Muscle of leg (tissue), 11 donors: Measurements from ENCODE around the gene TBC1D16. TPM values are rescaled to one million over a fixed set of nuclear protein-coding genes. Genes with fewer than 3 reads are reported as not detected.

Source experiments
- DNase-seq: peaks from one replicate; pipeline ENCODE4 v3.0.0; 2013
- H3K27ac ChIP-seq: one replicate; pipeline ENCODE4 v1.5.1; 2013; ENCODE audit warnings: mild to moderate bottlenecking, low read length, control low read depth
- H3K27me3 ChIP-seq: one replicate; pipeline ENCODE4 v1.6.1; 2013; ENCODE audit warnings: low read length; ENCODE audit not compliant: control insufficient read depth, insufficient read depth
- H3K36me3 ChIP-seq: one replicate; pipeline ENCODE4 v1.6.1; 2013; ENCODE audit warnings: low read length; ENCODE audit not compliant: control insufficient read depth, insufficient read depth
- H3K4me1 ChIP-seq: one replicate; pipeline ENCODE4 v1.6.1; 2013; ENCODE audit warnings: low read length; ENCODE audit not compliant: control insufficient read depth, insufficient read depth
- H3K4me3 ChIP-seq: one replicate; pipeline ENCODE4 v1.5.1; 2013; ENCODE audit warnings: low read length, control low read depth
- H3K9me3 ChIP-seq: replicated peaks from 2 replicates; pipeline ENCODE4 v1.6.1; 2013; ENCODE audit warnings: low read depth, low read length; ENCODE audit not compliant: control insufficient read depth
- WGBS: methylation state at CpG from one replicate; pipeline ENCODE4 v1.1.5; 2013; ENCODE audit warnings: missing lambda C conversion rate; ENCODE audit not compliant: insufficient coverage; 5-methylcytosine and 5-hydroxymethylcytosine counted together
- polyA plus RNA-seq, 8 donors: library from polyadenylated mRNA; unstranded; fragments of 120-200 nt; gene quantifications; one replicate each; pipeline versions ENCODE4 v1.2.1 to v1.2.3, GENCODE V29; 2013; ENCODE audit warnings: inconsistent platforms in 1 of 8, low replicate concordance in 1 of 8; ENCODE audit not compliant: insufficient read length in 8 of 8, insufficient read depth in 1 of 8
- total RNA-seq: library from RNA; stranded (reverse); fragments of 120-200 nt; gene quantifications from one replicate; pipeline ENCODE4 v1.2.4, GENCODE V29; 2013

TBC1D16 gene
- total and polyA plus RNA-seq, 9 donors, result 22.6 to 43.8 (median 34.1) TPM

DNA sequence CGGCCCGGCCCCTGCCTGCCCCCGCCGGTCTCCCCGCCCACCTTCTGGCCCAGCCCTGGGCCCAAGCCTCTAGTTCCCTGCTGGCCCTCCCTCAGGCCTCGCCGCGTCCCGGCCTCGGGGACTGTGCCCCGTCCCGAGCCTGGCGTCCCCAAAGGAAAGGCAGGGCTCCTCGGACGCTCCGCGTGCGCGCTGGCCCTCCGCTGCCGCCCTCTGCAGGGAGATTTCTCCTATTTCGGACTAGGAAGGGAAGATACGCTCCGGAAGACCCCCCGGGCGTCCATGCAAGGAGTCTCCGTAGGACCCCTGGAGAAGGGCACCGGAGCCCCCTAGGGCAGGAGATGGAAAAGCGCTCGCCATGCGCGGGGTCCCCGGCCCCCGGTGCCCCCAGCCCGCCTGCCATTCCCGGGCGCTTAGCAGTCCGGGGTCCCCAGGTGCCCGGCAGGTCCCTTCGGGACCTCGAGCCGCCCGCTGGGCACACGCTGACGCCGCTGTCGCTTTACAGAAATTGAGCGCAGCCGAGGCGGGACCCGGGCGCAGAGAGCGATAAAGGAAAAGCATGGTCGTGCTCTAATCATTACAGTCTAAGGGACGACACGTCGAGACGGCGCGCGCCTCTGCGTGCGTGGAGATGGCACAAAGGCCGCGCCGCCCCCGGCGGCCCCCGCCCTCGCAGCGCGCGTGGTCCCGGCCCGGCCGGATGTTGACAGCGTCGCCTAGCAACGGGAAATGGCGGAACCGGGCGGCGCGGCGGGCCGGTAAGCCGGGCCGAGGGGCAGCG is 454 bp upstream of the TBC1D16 start, which contains the start of gene CCDC40:
CCDC40 (plus strand) TSS at position 706 of the 778 bp plus-strand sequence; CDS start at position 727, 21 bp downstream.
- WGBS, result under 1% methylated on average over 84 of the region's 89 CpGs
- H3K4me3 ChIP-seq, result peak within 1 kb of the TSS; percentile 90
- DNase-seq, result peak; percentile 94

DNA sequence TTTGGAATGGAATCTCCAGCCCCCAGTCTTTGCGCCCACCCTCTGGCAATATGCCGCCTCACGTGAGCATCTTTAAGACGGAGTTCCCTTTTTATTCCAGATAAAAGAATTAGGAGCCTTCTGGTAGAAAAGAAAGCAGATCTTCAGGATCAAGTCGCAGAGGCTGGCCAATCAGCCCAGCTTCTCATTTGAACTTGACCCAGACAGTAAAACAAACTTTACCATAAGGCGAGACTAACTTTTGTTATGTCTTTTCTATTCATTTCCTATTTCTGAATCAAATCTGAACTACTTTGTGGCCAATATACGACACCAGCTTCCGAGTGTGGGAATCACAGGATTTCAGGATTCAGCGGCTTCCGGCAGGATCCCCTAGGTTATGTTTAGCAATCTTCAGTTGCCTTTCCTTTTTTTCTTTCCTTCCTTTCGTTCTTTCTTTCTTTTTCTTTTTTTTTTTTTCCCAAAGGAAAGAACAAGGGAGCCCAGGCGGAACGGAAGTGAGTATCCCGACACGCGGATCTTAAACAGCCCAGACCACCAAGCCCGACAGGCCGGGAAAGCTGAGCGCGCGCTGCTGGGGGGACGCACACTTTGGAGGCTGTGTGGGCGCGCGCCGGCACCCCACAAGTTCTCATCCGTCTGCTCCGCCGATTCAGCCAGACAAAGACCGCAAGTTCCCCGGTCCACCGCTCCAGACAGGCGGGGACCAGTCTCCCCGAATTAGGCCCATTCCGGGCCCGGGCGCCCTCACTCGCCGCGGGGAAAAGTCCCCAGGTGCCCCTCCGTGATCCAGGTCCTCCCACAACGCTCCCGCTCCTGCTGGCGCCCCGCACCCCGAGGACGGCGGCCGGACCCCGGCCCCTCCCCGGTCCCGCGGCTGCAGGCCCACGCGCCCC is 633 bp downstream of the TBC1D16 start:
- Histone ChIP-seq H3K4me3 (peak overlapping the region; percentile 90), H3K4me1 (peaks cover 40% of the 10 kb centered on the region), H3K27ac (peak overlapping the region; percentile 90), H3K36me3 (peaks cover 8% of the 10 kb centered on the region), H3K27me3 (no peaks in the 10 kb centered on the region), H3K9me3 (no peaks in the 10 kb centered on the region)
- DNase-seq, result peak; percentile 63
- 0% methylated on average over 50 of the region's 55 CpGs for WGBS

More for the DNA sequence above, 454 bp upstream of the TBC1D16 start, which contains the start of gene CCDC40:
- peaks cover 29% of the 10 kb centered on the region for H3K4me1 ChIP-seq
- peaks cover 11% of the 10 kb centered on the region for H3K36me3 ChIP-seq
- H3K27ac ChIP-seq, result peak within 1 kb of the TSS; percentile 96
- no peaks in the 10 kb centered on the region for H3K9me3 ChIP-seq
- no peaks in the 10 kb centered on the region for H3K27me3 ChIP-seq

DNA sequence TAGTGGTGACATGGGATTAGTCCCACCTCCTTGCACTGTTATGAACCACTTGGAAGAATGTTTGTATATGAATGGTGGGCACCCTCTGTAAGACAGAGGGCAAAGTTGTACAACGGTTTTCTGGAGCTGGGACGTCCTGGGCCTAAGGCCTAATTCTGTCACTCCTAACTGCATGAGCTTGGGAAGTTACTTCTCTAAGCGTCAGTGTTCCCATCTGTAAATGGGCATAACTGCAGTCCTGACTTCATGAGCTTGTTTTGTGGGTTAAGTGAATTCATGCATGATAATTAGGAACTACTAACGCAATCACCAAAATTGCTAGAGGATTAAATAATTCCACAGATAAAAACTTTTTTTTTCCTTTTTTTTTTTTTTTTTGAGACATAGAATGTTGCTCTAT is 1.8 kb downstream of the TBC1D16 start:
- Histone ChIP-seq H3K9me3 (no peaks in the 10 kb centered on the region), H3K27ac (no peak overlapping the region), H3K4me3 (no peak overlapping the region), H3K27me3 (no peaks in the 10 kb centered on the region), H3K4me1 (peaks cover 52% of the 10 kb centered on the region), H3K36me3 (peaks cover 6% of the 10 kb centered on the region)
- DNase-seq, result no peak
- WGBS, result 100% methylated on average over 1 of the region's 4 CpGs

DNA sequence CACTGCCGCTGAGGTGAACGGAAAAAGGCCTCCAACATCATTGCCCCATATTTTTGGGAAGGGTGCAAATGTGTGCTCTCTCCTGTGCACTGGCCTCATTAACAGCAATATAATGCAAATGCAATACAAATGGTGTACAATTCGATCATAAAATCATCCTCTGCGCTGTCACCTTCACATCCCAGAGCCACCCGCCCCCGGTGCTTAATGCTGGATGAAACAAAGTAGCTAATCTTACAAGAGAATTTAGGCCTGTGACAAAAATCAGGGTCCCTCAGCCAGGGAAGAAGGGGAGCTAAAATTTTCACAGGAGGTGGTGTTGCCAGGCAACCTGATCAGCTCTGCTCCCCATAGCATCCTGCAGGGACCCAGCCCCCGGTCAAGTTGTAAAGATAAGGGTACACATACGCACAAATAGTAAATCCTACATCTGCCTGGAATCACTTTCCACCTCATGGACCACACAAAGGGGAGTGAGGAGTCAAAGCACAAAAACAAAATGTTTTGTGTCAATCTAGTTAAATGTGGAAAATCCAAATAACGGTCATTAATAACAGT is 3.0 kb downstream of the TBC1D16 start:
- no peaks in the 10 kb centered on the region for H3K27me3 ChIP-seq
- H3K36me3 ChIP-seq, result peaks cover 6% of the 10 kb centered on the region
- WGBS, result no CpG with 5 or more reads among the region's 9 CpGs
- H3K4me1 ChIP-seq, result peaks cover 64% of the 10 kb centered on the region
- H3K4me3 ChIP-seq, result no peak overlapping the region
- H3K9me3 ChIP-seq, result no peaks in the 10 kb centered on the region
- no peak for DNase-seq
- no peak overlapping the region for H3K27ac ChIP-seq

DNA sequence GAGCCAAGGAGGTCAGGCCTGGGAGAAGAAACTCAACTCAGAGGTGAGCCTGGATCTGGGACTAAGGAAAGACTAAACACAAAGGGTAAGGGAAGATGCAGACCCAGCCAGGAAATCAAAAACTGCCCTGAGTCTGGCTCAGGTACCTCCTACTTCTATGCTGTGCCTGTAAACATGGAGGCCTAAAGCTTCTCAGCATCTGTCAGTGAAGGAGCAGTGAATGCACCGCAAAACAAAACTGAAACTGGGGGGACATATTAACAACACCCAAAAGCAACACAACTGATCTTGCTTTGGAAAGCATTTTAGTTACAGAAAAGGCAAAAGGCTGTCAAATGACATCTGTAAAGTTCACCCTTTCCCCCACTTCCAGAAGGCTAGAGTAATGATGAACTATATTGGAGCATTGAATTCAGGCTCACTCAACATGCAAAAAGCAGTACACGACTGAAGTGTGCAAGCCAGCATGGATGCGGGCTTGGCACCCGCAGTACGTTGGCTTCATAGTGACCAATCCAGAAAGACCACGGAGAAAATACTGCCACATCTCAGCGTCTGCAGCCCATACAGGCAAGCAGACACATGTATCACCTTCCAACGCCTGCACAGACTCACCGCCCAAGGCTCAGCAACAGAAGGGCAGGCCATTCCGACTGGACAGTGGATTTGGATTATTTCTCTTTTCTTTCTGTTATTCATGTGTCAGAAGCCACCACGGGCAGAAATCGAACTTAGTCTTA is 3.8 kb downstream of the TBC1D16 start:
- H3K27me3 ChIP-seq, result no peaks in the 10 kb centered on the region
- no peak for DNase-seq
- H3K4me3 ChIP-seq, result no peak overlapping the region
- H3K36me3 ChIP-seq, result peaks cover 8% of the 10 kb centered on the region
- WGBS, result 84% methylated on average over 8 of the region's 12 CpGs
- no peaks in the 10 kb centered on the region for H3K9me3 ChIP-seq
- peak overlapping the region; percentile 91 for H3K27ac ChIP-seq
- peaks cover 66% of the 10 kb centered on the region for H3K4me1 ChIP-seq

DNA sequence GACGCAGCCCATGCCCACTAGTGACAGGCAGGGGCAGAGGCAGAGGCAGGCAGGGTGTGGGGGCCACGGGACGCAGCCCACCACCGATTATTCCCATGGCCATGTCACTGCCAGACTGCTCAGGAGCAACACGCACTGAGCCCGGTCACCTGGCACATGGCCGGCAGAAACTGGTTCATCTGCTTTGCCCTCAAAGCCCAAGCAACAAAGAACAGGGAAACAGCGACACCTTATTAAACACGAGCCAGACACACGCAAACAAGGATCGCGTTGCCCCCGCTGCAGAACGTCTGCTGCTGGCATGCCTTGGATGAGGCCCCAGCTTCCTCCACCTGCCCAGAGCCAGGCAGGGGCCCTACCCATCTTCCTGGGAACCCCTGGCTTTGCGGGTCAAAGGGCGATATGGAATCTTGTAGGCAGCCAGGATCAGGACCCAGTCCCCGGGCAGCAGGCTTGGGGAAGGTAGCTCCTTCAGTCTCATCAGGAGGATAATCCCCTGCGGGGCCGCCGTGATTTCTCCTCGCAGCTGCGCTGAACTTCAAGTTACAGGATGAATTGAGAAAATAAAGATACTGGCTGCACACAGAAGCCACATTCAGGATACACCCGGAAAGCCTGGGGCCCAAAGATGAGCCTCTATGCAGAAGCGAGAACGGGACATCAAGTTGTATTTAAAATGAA is 4.8 kb downstream of the TBC1D16 start:
- peaks cover 76% of the 10 kb centered on the region for H3K4me1 ChIP-seq
- no peaks in the 10 kb centered on the region for H3K9me3 ChIP-seq
- H3K27ac ChIP-seq, result peak overlapping the region; percentile 91
- DNase-seq, result peak; percentile 65
- H3K36me3 ChIP-seq, result peaks cover 12% of the 10 kb centered on the region
- WGBS, result 66% methylated on average over 25 of the region's 25 CpGs
- no peak overlapping the region for H3K4me3 ChIP-seq
- H3K27me3 ChIP-seq, result no peaks in the 10 kb centered on the region

DNA sequence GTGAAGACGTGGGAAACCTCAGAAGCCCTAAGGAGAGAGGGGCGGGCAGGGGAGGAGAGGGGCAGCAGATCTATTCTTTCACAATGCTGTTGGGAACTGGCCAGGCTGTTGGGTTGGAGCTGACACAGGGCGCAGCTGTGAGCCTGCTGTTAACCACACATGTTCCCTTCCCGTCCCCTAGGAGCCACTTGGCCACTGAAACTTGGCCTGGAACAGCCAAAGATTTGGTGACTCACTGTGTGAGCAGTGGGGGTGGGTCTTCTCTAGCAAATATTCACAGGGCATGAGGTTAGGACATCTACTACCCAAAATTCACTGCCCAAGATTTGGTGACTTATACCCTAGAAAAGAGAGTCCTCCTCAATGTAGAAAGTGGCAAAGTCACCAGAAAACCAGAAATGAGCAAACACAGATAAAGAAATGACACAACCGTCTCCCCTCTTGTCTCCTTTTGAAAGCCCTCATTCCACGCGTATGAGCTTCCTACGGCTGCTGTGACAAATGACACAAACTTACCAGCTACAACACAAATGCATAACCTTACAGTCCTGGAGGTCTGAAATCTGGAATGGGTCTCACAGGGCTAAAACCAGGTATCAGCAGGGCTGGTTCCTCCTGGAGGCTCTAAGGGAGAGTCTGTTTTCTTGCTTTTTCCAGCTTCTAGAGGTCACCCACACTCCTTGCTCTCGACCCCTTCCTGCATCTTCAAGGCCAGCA is 6.3 kb downstream of the TBC1D16 start:
- DNase-seq, result peak; percentile 97
- WGBS, result 61% methylated on average over 6 of the region's 9 CpGs
- Histone ChIP-seq H3K4me1 (peaks cover 87% of the 10 kb centered on the region), H3K36me3 (peaks cover 12% of the 10 kb centered on the region), H3K27ac (peak overlapping the region; percentile 91), H3K4me3 (peak overlapping the region; percentile 15), H3K27me3 (no peaks in the 10 kb centered on the region), H3K9me3 (no peaks in the 10 kb centered on the region)

DNA sequence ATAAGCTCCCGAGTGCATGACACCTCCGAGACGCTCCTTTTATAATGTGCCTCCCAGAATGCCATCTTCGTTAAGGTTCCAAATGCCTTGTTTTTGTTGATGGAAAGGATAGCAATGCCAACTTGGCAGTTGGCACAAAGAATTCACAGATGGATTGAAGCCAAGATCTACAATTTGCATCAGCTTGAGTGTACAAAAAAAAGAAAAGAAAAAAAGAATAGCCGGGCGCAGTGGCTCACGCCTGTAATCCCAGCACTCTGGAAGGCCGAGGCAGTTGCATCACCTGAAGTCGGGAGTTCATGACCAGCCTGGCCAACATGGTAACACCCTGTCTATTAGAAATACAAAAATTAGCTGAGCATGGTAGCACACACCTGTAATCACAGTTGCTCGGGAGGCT is 7.6 kb downstream of the TBC1D16 start:
- Histone ChIP-seq H3K27me3 (no peaks in the 10 kb centered on the region), H3K36me3 (peaks cover 12% of the 10 kb centered on the region), H3K4me3 (no peak overlapping the region), H3K4me1 (peaks cover 94% of the 10 kb centered on the region), H3K27ac (peak overlapping the region; percentile 17), H3K9me3 (no peaks in the 10 kb centered on the region)
- no peak for DNase-seq
- WGBS, result 90% methylated on average over 8 of the region's 10 CpGs

DNA sequence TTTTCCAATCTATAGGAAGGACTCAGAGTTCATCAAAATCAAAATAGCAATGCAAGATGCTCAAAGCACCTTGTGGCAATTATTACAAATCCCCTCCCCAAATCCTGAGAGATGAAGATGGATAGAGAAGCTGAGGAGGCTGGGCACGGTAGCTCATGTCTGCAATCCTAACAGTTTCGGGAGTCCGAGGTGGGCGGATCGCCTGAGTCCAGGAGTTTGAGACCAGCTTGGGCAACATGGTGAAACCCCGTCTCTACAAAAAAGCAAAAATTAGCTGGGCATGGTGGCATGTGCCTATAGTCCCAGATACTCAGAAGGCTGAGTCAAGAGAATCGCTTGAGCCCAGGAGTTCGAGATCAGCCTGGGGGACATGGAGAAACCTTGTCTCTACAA is 8.6 kb downstream of the TBC1D16 start:
- 90% methylated on average over 7 of the region's 8 CpGs for WGBS
- Histone ChIP-seq H3K4me3 (no peak overlapping the region), H3K27me3 (no peaks in the 10 kb centered on the region), H3K27ac (peak overlapping the region; percentile 1), H3K36me3 (peaks cover 12% of the 10 kb centered on the region), H3K9me3 (no peaks in the 10 kb centered on the region), H3K4me1 (peaks cover 90% of the 10 kb centered on the region)
- DNase-seq, result no peak
